GM19463 (cell line): Measurements from ENCODE around the gene MFNG.
"Not testable (repeated sequence)": the region's sequence is repeated elsewhere in the genome, so short reads cannot be mapped to it uniquely, and the experiment has no call there.

Source experiments
- ATAC-seq: cut with Tn5 transposase; IDR thresholded peaks from one replicate; pipeline ENCODE4 v1.9.1; 2021; ENCODE audit warnings: mild to moderate bottlenecking, moderate library complexity; ENCODE audit not compliant: unreplicated experiment

The MFNG gene, protein sequence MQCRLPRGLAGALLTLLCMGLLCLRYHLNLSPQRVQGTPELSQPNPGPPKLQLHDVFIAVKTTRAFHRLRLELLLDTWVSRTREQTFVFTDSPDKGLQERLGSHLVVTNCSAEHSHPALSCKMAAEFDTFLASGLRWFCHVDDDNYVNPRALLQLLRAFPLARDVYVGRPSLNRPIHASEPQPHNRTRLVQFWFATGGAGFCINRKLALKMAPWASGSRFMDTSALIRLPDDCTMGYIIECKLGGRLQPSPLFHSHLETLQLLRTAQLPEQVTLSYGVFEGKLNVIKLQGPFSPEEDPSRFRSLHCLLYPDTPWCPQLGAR

DNA sequence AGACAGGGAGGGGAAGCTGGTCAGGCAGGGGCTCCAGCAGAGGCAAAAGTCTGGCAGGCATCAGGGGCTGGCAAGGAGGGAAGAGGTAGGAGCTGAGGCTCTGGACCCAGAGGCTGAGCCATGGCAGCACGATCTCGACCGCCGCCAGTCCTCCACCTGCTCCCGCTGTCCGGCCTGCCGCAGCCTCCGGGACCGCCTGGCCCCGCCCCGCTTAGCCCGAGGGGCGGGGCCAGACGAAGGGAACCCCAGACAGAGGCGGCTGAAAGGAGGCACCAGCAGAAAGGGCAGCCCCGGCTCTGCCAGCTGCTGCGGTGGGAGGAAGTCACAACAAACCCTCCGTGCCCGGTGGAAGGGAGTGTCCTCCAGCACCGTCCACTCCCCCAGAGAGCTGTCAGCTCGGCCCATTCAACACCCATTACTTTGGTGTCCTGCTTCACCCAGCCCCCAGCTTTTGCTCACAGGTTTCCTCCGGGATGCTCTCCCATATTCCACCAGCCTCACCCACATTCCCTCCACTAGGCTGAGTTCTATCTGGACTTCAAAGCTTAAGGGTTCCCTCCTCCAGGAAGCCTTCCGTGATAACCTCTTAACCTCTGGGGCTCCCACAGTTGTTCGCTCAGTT is at the start of gene MFNG:
TSS of gene MFNG (minus strand) at position 161 of the 622 bp plus-strand sequence. CDS start 207 bp downstream, outside the sequence.
- ATAC-seq: peak; percentile 73

DNA sequence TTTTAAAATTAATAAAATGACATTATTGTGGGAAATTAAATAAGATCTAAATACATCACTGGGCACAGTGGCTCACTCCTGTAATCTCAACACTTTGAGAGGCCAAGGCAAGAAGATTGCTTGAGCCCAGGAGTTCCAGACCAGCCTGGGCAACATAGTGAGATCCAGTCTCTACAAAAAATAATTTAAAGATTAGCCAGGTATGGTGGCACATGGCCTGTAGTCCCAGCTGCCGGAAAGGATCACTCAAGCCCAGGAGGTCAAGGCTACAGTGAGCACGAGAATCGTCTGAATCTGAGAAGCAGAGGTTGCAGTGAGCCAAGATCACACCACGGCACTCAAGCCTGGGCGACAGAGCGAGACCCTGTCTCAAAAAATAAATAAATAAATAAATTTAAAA is 49.0 kb upstream of the MFNG start:
- ATAC-seq: no peak

DNA sequence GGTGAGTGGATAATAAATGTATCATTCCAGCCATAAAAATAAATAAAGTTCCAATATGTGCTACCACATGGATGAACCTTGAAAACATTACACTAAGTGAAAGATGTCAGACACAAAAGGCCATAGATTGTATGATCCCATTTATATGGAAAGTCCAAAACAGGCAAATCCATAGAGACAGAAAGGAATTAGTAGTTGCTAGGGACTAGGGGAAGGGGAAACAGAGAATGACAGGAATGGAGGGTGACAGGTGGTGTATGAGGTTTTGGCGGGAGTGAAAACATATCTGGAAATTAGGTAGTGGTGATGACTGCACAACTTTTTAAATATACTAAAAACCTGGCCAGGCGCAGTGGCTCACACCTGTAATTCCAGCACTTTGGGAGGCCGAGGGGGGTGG is 48.3 kb upstream of the MFNG start:
- no peak for ATAC-seq

DNA sequence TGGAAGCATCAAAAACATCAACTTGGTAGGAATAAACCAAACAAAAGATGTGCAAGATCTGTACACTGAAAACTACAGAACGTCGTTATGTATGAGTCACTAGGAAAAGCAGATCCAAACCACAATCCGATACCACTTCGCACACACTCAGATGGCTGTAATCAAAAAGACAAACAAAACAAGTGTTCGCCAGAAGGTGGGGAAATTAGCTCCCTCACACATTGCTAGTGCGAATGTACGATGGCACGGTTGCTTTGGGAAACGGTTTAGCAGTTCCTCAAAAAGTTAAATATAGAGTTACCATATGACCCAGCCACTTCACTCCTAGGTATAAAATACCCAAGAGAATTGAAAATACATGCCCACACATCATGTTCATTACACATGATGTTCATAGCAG is 47.8 kb upstream of the MFNG start:
- ATAC-seq: no peak

DNA sequence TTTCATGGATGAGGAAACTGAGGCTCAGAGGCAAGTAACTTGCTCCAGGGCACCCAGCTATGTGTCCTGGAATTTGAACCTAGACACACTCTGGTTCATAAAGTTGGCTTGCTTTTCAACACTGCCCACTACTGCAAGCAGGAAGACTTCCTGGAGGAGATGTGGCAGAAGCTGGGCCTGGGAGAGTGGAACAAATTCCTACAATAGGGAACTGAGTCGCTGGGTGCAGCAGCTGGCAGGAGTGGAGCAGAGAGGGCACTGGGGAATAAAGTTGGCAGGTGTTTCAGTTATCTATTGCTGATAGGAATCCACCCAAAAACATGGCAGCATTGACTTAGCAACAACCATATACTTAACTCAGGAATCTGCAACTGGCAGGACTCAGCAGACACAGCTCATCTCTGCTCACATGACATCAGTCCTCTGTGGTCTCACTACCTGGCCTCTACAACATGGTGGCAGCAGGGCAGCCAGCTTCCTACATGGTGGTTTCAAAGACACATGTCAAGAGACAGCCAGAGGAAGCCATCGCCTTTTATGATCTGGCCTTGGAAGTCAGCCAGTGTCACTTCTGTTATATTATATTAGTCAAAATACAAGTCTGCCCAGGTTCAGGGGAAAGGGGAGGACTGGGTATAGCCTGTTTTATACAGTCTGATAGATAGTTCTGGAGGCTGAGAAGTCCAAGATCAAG is 43.6 kb upstream of the MFNG start:
- no peak for ATAC-seq

DNA sequence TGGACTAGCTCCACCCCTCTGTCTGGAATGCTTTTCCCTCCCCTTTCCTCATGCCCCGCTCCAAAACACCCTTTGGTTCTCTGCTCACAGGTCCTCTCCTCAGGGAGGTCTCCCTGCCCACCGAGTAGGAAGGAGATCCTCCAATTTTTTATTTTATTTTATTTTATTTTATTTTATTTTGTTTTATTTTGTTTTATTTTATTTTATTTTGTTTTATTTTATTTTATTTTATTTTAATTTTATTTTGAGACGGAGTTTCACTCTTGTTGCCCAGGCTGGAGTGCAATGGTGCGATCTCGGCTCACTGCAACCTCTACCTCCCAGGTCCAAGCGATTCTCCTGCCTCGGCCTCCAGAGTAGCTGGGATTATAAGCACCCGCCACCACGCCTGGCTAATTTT is 41.8 kb upstream of the MFNG start:
- ATAC-seq: not testable (repeated sequence)

DNA sequence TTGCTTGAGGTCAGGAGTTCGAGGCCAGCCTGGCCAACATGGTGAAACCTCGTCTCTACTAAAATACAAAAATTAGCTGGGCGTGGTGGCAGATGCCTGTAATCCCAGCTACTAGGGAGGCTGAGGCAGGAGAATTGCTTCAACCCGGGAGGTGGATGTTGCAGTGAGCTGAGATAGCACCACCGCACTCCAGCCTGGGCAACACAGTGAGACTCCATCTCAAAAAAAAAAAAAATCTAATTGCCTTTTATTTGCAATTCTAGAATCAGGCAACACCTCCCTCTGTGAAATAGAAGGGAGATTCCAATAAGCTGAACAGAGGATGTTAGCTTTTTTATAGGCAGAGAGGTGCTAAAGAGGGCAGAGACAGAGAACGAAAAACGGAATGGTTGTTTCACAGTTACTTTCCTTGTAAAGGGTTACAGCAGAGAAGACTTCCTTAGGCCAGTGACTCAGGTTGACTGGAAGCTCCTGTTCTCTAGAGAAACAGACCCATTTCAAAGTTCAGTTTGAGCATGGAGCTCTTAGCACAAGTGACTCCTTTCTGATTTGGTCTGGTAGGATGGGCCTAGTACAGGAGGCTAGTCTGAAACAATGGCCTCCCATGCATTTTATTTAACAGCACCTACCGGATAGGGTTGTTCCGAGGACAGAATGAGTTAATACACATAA is 41.0 kb upstream of the MFNG start:
- ATAC-seq: not testable (repeated sequence)

DNA sequence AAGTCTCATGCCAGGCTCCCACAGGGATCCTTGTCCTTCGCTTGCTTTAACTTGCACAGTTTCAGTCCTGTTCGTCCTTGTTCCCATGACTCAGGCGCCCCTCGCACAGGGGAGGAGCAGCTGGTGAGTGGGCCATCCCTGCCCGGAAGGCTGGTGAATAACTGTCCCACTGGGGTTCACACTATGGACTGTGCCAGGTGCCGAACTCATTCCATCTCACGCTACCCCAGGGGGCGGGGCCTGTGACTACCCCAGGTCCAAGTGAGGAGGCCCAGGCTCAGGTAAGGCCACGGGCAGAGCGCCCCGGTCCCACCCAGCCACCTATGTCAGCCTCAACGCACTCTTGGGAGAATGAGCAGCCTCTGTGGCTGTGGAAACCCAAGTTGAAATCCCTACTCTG is 40.2 kb upstream of the MFNG start:
- ATAC-seq: no peak

DNA sequence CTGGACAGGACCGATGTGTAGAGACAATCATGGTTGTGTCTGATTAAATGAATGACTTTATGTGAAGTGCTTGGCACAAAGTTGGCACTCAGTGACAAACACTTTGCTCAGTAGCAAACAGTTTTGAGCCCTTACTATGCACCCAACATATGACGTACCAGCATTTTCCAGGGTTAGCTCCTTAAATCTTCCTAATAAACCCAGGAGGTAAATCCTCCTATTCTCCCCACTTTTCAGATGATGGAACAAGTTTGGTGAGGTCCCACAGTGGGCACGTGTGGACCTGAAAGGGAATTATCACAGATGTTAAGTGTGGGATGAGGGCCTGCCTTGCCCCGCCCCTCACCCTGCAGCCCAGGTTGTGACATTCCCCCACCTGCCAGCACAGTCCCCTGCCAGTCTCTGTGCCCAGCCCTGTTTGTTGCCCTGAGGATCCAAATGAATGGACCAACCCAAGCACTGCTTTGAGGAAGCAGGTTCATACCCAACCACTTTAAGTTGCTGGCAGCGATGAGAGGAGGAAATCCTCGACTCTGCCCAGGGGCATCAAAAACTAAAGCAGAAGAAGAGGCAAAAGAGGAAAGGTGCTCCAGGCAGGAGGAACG is 39.7 kb upstream of the MFNG start:
- no peak for ATAC-seq

DNA sequence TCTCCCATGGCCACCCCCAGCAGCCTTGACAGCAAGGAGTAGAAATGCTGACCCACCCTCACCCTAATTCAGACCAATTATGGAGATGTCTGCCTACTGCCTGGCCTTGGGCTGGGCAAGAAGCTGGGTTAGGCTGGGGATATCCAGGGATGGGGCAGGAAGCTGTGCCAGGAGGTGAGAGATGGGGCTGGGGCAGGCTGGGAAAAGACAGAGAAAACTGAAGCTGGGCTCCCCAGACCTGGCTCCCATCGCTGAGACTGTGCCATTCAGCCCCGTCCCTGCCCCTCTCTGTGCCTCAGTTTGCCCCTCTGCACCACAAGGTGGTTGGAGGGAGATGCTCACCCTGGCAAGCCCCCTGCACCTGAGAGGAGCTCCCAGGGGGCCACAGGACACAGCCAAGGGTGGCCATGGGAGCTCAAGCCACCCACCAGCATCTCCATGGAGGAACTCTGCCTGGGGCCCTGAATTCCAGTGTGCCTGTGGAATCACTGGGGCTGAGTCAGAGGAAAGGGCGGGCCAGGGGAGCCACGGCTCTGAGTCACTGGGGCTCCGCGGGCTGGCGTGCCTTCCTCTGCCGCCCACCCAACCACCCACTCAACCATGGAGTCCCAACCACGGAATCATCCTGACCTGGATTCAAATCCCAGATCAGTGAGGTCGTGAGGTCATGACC is 39.0 kb upstream of the MFNG start:
- ATAC-seq: no peak

DNA sequence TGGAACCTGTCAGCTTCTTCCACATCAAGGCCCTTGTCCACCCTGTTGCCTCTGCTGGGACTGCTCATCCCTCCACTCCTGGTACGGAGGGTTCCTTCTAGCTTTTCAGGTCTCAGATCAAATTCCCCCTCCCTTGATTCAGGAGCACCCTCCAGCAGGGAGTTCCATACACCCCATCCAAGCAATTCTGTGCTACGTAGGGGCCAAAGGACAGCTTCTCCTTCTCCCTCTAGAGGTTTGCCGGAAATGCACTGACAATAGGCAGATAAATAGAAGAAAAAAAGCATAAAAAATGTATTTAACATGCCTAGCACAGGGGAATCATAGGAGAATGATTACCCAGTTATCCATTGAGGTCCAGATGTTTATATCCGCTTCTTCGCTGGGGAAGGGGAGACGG is 36.3 kb upstream of the MFNG start:
- ATAC-seq: no peak

DNA sequence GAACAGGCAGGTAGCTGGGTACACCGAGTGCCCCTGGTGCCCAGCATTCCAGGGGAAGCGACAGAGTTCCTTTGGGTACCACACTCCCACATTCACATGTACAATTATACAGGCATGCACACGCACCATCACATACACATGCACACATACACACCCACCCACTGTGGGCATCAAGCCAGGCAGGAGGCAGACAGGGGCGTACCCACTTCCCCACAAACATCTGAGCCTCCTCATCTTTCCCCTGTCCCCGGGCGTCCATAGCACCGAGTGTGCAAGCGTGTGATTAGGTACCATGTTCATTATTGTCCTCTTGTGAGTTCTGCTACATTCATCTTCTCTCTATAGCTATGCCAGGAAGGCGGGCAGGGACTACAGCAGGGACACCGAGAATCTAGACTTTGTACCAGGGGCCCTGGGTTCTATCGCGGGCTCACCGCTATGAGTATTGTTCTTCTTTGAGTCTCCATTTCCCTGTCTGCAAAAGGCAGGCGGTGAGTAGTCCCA is 35.1 kb upstream of the MFNG start:
- ATAC-seq: no peak

DNA sequence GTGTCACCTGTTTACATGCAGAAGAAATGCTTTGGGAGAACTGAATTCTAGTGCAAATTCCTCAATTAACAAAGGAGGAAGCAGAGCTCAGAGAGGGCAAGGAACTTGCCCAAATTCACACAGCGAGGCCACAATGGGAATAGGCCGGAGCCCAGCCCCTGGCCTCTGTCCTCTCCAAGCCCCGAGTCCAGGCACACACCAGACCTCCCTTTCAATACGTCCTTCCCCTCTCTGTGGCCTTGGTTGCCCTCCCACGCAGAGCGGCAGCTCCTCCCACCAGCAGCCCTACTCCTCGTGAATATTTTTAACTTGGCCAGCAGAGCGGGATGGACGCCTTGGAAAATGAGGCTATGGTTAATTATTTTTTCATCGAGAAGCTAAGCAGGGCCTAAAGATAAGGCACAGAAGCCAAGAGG is 34.6 kb upstream of the MFNG start:
- ATAC-seq: no peak

DNA sequence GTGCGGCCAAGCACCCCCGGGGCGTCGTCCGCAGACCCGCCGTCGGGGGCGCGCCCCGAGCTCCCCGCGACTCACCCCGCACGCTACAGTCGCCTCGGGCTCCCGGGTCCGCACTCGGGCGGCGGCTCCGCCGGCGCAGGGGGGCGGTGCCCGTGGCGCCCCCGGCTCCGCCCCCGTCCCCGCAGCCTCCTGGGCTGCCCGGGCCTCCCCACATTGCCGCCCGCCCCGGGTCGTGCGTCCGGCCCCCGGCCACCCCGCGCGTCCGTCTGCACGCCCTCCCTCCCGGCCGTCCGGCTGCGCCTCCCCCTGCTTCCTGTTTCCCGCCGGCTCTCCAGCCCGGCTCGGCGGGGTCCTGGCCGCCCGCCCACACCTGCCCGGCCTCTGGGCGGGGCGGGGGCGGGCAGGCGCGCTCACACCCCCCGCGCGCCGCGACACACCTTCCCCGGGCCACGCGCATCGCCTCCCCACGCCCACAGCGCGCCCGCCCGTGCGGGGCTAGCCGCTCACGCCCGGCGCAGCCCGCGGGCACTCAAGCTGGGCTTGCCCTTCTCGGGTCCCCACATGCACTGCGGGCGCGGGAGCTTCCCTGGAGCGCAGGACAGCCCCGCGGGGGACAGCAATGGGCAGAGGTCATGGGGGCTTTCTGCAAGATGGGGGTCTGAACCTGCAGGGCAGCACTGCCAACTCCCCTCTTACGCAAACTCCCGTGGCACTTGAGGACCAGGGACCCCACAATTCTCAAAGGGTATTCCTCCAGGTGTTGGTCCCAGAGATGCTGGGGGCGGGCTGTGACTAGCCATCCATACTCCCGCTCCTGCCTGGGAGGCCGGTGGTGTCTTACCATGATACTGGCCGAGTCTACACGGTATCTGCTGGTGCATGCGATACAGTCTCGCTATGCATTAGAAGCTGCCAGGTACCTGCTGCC is 33.3 kb upstream of the MFNG start, which contains the start of gene CARD10:
TSS of gene CARD10 (minus strand) at position 148 of the 928 bp plus-strand sequence. CDS start 215 bp downstream, outside the sequence.
- ATAC-seq: no peak

DNA sequence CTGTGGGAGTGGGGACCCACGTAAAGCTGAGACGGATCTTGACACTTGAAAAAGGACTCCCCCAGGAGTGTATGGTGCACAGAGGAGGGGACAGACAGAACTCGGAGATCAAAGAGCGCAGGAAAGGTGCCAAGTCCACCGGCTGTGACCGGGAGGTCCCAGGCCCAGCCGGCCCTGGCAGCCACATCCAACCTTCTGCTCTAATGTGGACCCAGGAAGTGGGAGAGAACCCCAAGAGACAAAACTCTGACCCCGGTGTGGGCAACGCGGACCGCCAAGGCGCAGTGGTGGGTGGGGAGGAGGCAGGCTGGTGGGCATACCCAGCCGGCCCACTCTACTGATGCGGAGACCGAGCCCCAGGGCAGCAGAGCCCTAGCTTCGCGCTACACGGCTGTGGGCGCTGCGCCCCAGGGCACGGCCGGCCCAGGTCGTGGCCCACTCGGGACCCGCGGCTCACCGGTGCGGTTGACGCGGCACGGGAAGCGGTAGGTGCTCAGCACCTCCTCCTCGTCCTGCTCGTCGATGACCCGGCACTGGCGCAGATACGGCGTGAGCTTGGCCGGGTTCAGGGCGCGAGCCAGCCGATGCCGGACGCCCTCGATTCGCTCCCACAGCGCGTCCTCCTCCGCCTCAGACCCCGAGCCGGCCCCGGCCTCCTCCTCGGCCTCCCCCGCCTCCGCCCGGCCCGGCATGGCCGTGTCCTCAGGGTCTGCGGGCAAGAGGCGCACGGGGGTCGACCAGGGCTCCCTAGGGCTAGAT is 32.5 kb upstream of the MFNG start:
- ATAC-seq: no peak

DNA sequence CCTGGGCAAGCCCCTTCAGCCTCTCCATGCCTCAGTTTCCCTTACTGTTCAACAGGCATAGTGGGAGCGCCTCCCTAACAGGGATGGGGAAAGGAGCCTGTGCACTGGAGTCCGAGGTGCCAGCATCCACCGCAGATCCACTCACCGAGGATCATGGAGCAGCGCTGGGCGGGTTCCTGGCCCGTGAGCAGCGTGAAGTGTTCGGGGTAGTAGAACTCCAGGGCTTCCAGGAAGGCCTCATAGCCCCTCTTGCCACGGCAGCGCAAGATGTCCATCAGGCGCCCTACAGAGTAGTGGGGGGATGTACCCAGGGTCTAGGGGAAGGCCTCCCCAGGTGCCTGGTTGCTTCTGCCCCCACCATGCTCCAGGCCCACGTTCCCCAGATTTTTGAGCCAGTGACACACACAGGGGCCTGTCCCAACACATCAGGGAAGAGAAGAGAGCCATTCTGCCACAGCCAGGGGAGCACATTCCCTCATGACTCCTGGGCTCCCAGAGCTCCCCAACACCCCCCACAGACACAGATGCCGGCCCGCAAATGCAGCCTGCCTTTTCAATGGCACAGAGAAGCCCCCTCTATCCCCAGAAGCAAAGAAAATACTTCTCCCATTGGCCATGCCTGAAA is 31.8 kb upstream of the MFNG start:
- ATAC-seq: no peak

DNA sequence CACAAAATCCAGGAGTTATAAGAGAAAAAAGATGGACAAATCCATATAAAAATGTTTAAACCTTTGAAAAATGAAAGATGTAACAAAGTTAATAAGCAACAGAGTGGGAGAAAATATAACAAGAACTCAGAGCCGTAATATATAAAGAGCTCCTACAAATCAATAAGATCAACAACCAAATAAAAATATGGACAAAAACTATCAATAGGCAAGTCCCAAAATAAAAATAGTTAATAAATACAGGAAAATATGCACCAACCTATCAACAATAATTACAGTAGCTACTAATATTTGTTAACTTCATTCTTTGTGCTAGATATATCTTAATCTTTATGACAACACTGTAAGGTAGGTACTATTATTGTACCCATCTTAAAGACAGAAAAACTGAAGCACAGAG is 30.3 kb upstream of the MFNG start:
- no peak for ATAC-seq

DNA sequence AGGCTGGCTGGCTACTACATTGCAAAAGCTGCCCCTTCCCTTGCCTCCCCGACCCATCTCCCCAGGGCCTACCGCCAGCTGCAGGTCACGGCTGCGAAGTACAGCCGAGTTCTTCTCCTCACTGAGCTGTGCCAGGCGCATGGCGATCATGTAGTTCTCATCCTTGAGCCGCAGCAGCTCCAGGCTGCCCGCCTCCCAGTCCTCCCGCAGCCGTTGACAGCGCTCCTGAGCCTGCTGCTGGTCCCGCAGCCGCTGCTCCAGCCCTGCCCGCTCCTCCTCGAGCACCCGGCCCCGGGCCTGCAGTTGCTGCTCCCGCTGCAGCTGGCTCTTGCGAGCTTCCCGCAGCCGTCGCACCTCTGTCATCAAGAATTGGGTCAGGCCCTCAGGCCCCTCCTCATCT is 29.7 kb upstream of the MFNG start:
- ATAC-seq: no peak
